OCI-LY7 (cell line): ENCODE data around the gene MYLK4. TPM values are rescaled to one million over a fixed set of nuclear protein-coding genes. Genes with fewer than 3 reads are reported as not detected.

Source experiments
- BruUV-seq: library from RNA; stranded (reverse); fragments of 400-500 nt; replicated peaks from 2 replicates; lab custom pipeline; 2021; lab: Mats Ljungman, UMichigan
- CTCF ChIA-PET: fragments of 300-600 bp; sonication (Branson Sonifier 250); formaldehyde crosslinking; loops from one replicate; lab custom pipeline; 2022; ENCODE audit warnings: antibody characterized with exemption; ENCODE audit not compliant: unreplicated experiment; lab: Charles Lee
- POLR2A ChIA-PET: fragments of 300-600 bp; sonication (Branson Sonifier 250); formaldehyde crosslinking; loops from one replicate; lab custom pipeline; 2022; ENCODE audit warnings: antibody characterized with exemption; lab: Charles Lee
- DNase-seq: peaks from one replicate; pipeline ENCODE4 v3.0.0-alpha.2; 2015; ENCODE audit warnings: low spot score
- H2AFZ ChIP-seq: fragments of 200-600 bp; sonication (generic), shearing (Covaris generic); 2 replicates; pipeline ENCODE4 v1.6.1; 2014; ENCODE audit warnings: mild to moderate bottlenecking, antibody characterized with exemption, low read length, moderate library complexity
- H3K27ac ChIP-seq: fragments of 200-600 bp; sonication (generic); 2 replicates; pipeline ENCODE4 v1.5.1; 2014; ENCODE audit warnings: mixed run types, low read depth, mild to moderate bottlenecking, moderate library complexity, low read length, inconsistent platforms; ENCODE audit not compliant: poor library complexity, severe bottlenecking
- H3K36me3 ChIP-seq: fragments of 200-600 bp; sonication (generic); 2 replicates; pipeline ENCODE4 v1.6.1; 2014; ENCODE audit warnings: mild to moderate bottlenecking, antibody characterized with exemption, low read length, moderate library complexity, mixed read lengths; ENCODE audit not compliant: insufficient read depth
- H3K4me1 ChIP-seq: fragments of 200-600 bp; sonication (generic); 2 replicates; pipeline ENCODE4 v1.5.1; 2014; ENCODE audit warnings: mild to moderate bottlenecking, low read length; ENCODE audit not compliant: insufficient read depth, poor library complexity, severe bottlenecking
- H3K4me2 ChIP-seq: fragments of 200-600 bp; sonication (generic); 2 replicates; pipeline ENCODE4 v1.6.1; 2014; ENCODE audit warnings: mild to moderate bottlenecking, low read length
- H3K4me3 ChIP-seq: fragments of 200-600 bp; sonication (generic); 2 replicates; pipeline ENCODE4 v1.5.1; 2014; ENCODE audit warnings: mild to moderate bottlenecking, low read depth, low read length; ENCODE audit not compliant: poor library complexity, severe bottlenecking
- H3K79me2 ChIP-seq: fragments of 200-600 bp; sonication (generic); 2 replicates; pipeline ENCODE4 v1.6.1; 2016; ENCODE audit warnings: low read depth, mild to moderate bottlenecking, low read length, moderate library complexity, mixed read lengths; ENCODE audit not compliant: insufficient read depth
- H3K9me2 ChIP-seq: fragments of 200-600 bp; sonication (generic); 2 replicates; pipeline ENCODE4 v1.6.1; 2016; ENCODE audit warnings: mild to moderate bottlenecking, low read length, mixed read lengths; ENCODE audit not compliant: insufficient read depth
- H3K9me3 ChIP-seq: fragments of 200-600 bp; sonication (generic); 2 replicates; pipeline ENCODE4 v1.6.1; 2014; ENCODE audit warnings: mild to moderate bottlenecking, mixed run types, low read length, mixed read lengths
- H4K20me1 ChIP-seq: fragments of 200-600 bp; sonication (generic); 2 replicates; pipeline ENCODE4 v1.6.1; 2014; ENCODE audit warnings: mild to moderate bottlenecking, antibody characterized with exemption, low read length, moderate library complexity, mixed read lengths; ENCODE audit not compliant: insufficient read depth
- CTCF ChIP-seq: fragments of 200-600 bp; sonication (generic); conservative IDR thresholded peaks from 2 replicates; pipeline ENCODE4 v1.5.1; 2014; ENCODE audit warnings: mild to moderate bottlenecking, antibody characterized with exemption, low read length, moderate library complexity, mixed read lengths
- EZH2phosphoT487 ChIP-seq: fragments of 200-600 bp; sonication (generic); IDR thresholded peaks from 2 replicates; pipeline ENCODE4 v1.6.1; 2018; ENCODE audit warnings: low read depth, borderline replicate concordance, mild to moderate bottlenecking, mixed run types, antibody characterized with exemption, low read length, moderate library complexity, mixed read lengths
- intact Hi-C: fragments of 100-400 bp; cut with micrococcal nuclease; formaldehyde crosslinking; loops from one replicate; pipeline ENCODE4 v1.10.0; 2022; ENCODE audit not compliant: unreplicated experiment
- total RNA-seq, 2 experiments: library from RNA; depleted of rRNA in 1 of 2; stranded (reverse); fragments of >200 nt in 1 of 2; shearing (Covaris generic) in 1 of 2; gene quantifications; 2 replicates each; pipeline ENCODE4 v1.2.3, GENCODE V29; 2014 to 2022

Gene MYLK4
- total RNA-seq, 2 experiments from 2014 or later, result 0.16 to 0.36 TPM

- H3K9me3 ChIP-seq, result no peaks in the 10 kb centered on the region
- no peak for TF ChIP-seq EZH2phosphoT487
- no peak for TF ChIP-seq CTCF
- intact Hi-C loops, result no loop called here
- ChIA-PET CTCF (no interaction called here), POLR2A (no interaction called here)
- H3K4me2 ChIP-seq, result no peak overlapping the region
- BruUV-seq, result no TSS peak
- H3K4me3 ChIP-seq, result no peak overlapping the region
- H3K9me2 ChIP-seq, result no peaks in the 10 kb centered on the region
- H3K36me3 ChIP-seq, result no peaks in the 10 kb centered on the region
- no peaks in the 10 kb centered on the region for H3K79me2 ChIP-seq
- H4K20me1 ChIP-seq, result no peaks in the 10 kb centered on the region
- no peak overlapping the region for H3K27ac ChIP-seq
- no peak overlapping the region for H2AFZ ChIP-seq
- no peaks in the 10 kb centered on the region for H3K4me1 ChIP-seq
- DNase-seq, result no peak
Observed at GRCh38 chr6:2674857-2675256, 75.9 kb downstream of the MYLK4 start.

- POLR2A ChIA-PET, result no interaction called here
Observed at GRCh38 chr6:2669067-2669700, 81.5 kb downstream of the MYLK4 start.

More at GRCh38 chr6:2669067-2669700, 81.5 kb downstream of the MYLK4 start:
- Histone ChIP-seq H3K4me3 (no peak overlapping the region), H3K4me1 (no peaks in the 10 kb centered on the region), H3K27ac (no peak overlapping the region), H4K20me1 (no peaks in the 10 kb centered on the region), H3K36me3 (no peaks in the 10 kb centered on the region), H3K4me2 (no peak overlapping the region), H3K79me2 (no peaks in the 10 kb centered on the region), H2AFZ (no peak overlapping the region), H3K9me3 (no peaks in the 10 kb centered on the region), H3K9me2 (no peaks in the 10 kb centered on the region)
- TF ChIP-seq EZH2phosphoT487 (no peak), CTCF (no peak)
- intact Hi-C loops, result no loop called here
- CTCF ChIA-PET, result no interaction called here
- no peak for DNase-seq
- no TSS peak for BruUV-seq
